ENCODE results near the gene RCN1. TPM values are rescaled to one million over a fixed set of nuclear protein-coding genes. Genes with fewer than 3 reads are reported as not detected.
"Not testable (repeated sequence)": the region's sequence is repeated elsewhere in the genome, so short reads cannot be mapped to it uniquely, and the experiment has no call there.

Gene RCN1
- total RNA-seq, 2 experiments from 2014 or later, result 16.3 to 21.0 TPM

GRCh38 chr11:32087597-32087996 is 3.3 kb upstream of the RCN1 start:
- Mint-ChIP-seq H3K27me3 (peaks cover 29% of the 10 kb centered on the region), H3K9me3 (no peaks in the 10 kb centered on the region), H3K36me3 (ENCODE audit: low read depth) (no peaks in the 10 kb centered on the region), H3K27ac (no peak overlapping the region), H3K4me1 (peaks cover 24% of the 10 kb centered on the region), H3K4me3 (no peak overlapping the region)
- ChIA-PET POLR2A (no interaction called here), CTCF (no interaction called here)
- DNase-seq, result no peak

GRCh38 chr11:32088117-32088941 is 2.5 kb upstream of the RCN1 start:
- no peak overlapping the region for H3K4me3 Mint-ChIP-seq
- peaks cover 32% of the 10 kb centered on the region for H3K4me1 Mint-ChIP-seq
- peaks cover 24% of the 10 kb centered on the region for H3K27me3 Mint-ChIP-seq
- no peaks in the 10 kb centered on the region for H3K9me3 Mint-ChIP-seq
- H3K36me3 Mint-ChIP-seq (ENCODE audit: low read depth), result peaks cover 3% of the 10 kb centered on the region
- CTCF ChIA-PET, result no interaction called here
- H3K27ac Mint-ChIP-seq, result no peak overlapping the region
- POLR2A ChIA-PET, result no interaction called here
- DNase-seq, result no peak

- Mint-ChIP-seq H3K9me3 (peaks cover 6% of the 10 kb centered on the region), H3K27ac (peak overlapping the region; percentile 62), H3K36me3 (ENCODE audit: low read depth) (peaks cover 21% of the 10 kb centered on the region), H3K27me3 (peaks cover 8% of the 10 kb centered on the region), H3K4me1 (peaks cover 39% of the 10 kb centered on the region), H3K4me3 (peak overlapping the region; percentile 80)
- CTCF ChIA-PET, result no interaction called here
- POLR2A ChIA-PET, result no interaction called here
- DNase-seq, result no peak
These were observed 1.8 kb downstream of the RCN1 start for GRCh38 chr11:32092581-32093170.

- Mint-ChIP-seq H3K36me3 (ENCODE audit: low read depth) (peaks cover 41% of the 10 kb centered on the region), H3K4me1 (peaks cover 36% of the 10 kb centered on the region)
- no peak for DNase-seq
These were observed 4.0 kb downstream of the RCN1 start for GRCh38 chr11:32094923-32095322.

GRCh38 chr11:32098142-32098903 is 7.4 kb downstream of the RCN1 start:
- H3K9me3 Mint-ChIP-seq, result peaks cover 7% of the 10 kb centered on the region
- H3K36me3 Mint-ChIP-seq (ENCODE audit: low read depth), result peaks cover 59% of the 10 kb centered on the region
- POLR2A ChIA-PET, result no interaction called here
- no peak for DNase-seq
- no peaks in the 10 kb centered on the region for H3K27me3 Mint-ChIP-seq
- peaks cover 20% of the 10 kb centered on the region for H3K4me1 Mint-ChIP-seq
- CTCF ChIA-PET, result no interaction called here
- H3K27ac Mint-ChIP-seq, result no peak overlapping the region
- H3K4me3 Mint-ChIP-seq, result no peak overlapping the region

More at GRCh38 chr11:32094923-32095322, 4.0 kb downstream of the RCN1 start:
- no peak overlapping the region for H3K4me3 Mint-ChIP-seq
- ChIA-PET CTCF (no interaction called here), POLR2A (no interaction called here)
- H3K27ac Mint-ChIP-seq, result no peak overlapping the region
- no peaks in the 10 kb centered on the region for H3K27me3 Mint-ChIP-seq
- peaks cover 7% of the 10 kb centered on the region for H3K9me3 Mint-ChIP-seq

GRCh38 chr11:32099516-32099915 is 8.6 kb downstream of the RCN1 start:
- peaks cover 62% of the 10 kb centered on the region for H3K36me3 Mint-ChIP-seq (ENCODE audit: low read depth)
- H3K27ac Mint-ChIP-seq, result no peak overlapping the region
- H3K27me3 Mint-ChIP-seq, result no peaks in the 10 kb centered on the region
- H3K4me1 Mint-ChIP-seq, result peaks cover 17% of the 10 kb centered on the region
- ChIA-PET POLR2A (no interaction called here), CTCF (no interaction called here)
- H3K4me3 Mint-ChIP-seq, result no peak overlapping the region
- H3K9me3 Mint-ChIP-seq, result peaks cover 7% of the 10 kb centered on the region
- DNase-seq, result no peak

- Mint-ChIP-seq H3K4me3 (no peak overlapping the region), H3K27ac (no peak overlapping the region), H3K27me3 (no peaks in the 10 kb centered on the region), H3K4me1 (peaks cover 17% of the 10 kb centered on the region), H3K9me3 (peaks cover 7% of the 10 kb centered on the region), H3K36me3 (ENCODE audit: low read depth) (peaks cover 62% of the 10 kb centered on the region)
- ChIA-PET CTCF (no interaction called here), POLR2A (no interaction called here)
- no peak for DNase-seq
These were observed 9.6 kb downstream of the RCN1 start for GRCh38 chr11:32100495-32100894.

GRCh38 chr11:32101791-32102190 is 10.9 kb downstream of the RCN1 start:
- peaks cover 7% of the 10 kb centered on the region for H3K9me3 Mint-ChIP-seq
- H3K27ac Mint-ChIP-seq, result no peak overlapping the region
- ChIA-PET POLR2A (no interaction called here), CTCF (no interaction called here)
- H3K36me3 Mint-ChIP-seq (ENCODE audit: low read depth), result peaks cover 57% of the 10 kb centered on the region
- no peaks in the 10 kb centered on the region for H3K27me3 Mint-ChIP-seq
- no peak for DNase-seq
- peaks cover 17% of the 10 kb centered on the region for H3K4me1 Mint-ChIP-seq
- no peak overlapping the region for H3K4me3 Mint-ChIP-seq

GRCh38 chr11:32103121-32103719 is 12.3 kb downstream of the RCN1 start:
- POLR2A ChIA-PET, result interaction anchor here (1.2 kb wide), 1 partner anchor 13 kb away, joined by 3 read pairs; the partner anchor contains the start of gene RCN1
- H3K4me3 Mint-ChIP-seq, DNase-seq, H3K27me3 Mint-ChIP-seq, H3K27ac Mint-ChIP-seq, H3K4me1 Mint-ChIP-seq, H3K9me3 Mint-ChIP-seq, CTCF ChIA-PET: not testable (repeated sequence)
- peaks cover 43% of the 10 kb centered on the region for H3K36me3 Mint-ChIP-seq (ENCODE audit: low read depth)

GRCh38 chr11:32103941-32104340 is 13.1 kb downstream of the RCN1 start:
- Mint-ChIP-seq H3K27me3 (no peaks in the 10 kb centered on the region), H3K27ac (no peak overlapping the region), H3K36me3 (ENCODE audit: low read depth) (peaks cover 36% of the 10 kb centered on the region), H3K9me3 (no peaks in the 10 kb centered on the region), H3K4me3 (no peak overlapping the region), H3K4me1 (peaks cover 4% of the 10 kb centered on the region)
- DNase-seq, result no peak
- POLR2A ChIA-PET, result interaction anchor here (1.2 kb wide), 1 partner anchor 13 kb away, joined by 3 read pairs; the partner anchor contains the start of gene RCN1
- CTCF ChIA-PET, result no interaction called here

GRCh38 chr11:32105871-32106560 is 15.1 kb downstream of the RCN1 start:
- Mint-ChIP-seq H3K4me1 (peaks cover 4% of the 10 kb centered on the region), H3K27me3 (no peaks in the 10 kb centered on the region), H3K27ac (no peak overlapping the region), H3K9me3 (no peaks in the 10 kb centered on the region), H3K4me3 (no peak overlapping the region), H3K36me3 (ENCODE audit: low read depth) (peaks cover 21% of the 10 kb centered on the region)
- CTCF ChIA-PET, result no interaction called here
- DNase-seq, result no peak
- POLR2A ChIA-PET, result no interaction called here

GRCh38 chr11:32107647-32108046 is 16.8 kb downstream of the RCN1 start:
- DNase-seq, result no peak
- peaks cover 14% of the 10 kb centered on the region for H3K36me3 Mint-ChIP-seq (ENCODE audit: low read depth)
- no peaks in the 10 kb centered on the region for H3K27me3 Mint-ChIP-seq
- no peak overlapping the region for H3K27ac Mint-ChIP-seq
- no peaks in the 10 kb centered on the region for H3K9me3 Mint-ChIP-seq
- ChIA-PET CTCF (no interaction called here), POLR2A (no interaction called here)
- no peak overlapping the region for H3K4me3 Mint-ChIP-seq
- H3K4me1 Mint-ChIP-seq, result peaks cover 4% of the 10 kb centered on the region

- Mint-ChIP-seq H3K27me3 (peaks cover 7% of the 10 kb centered on the region), H3K9me3 (no peaks in the 10 kb centered on the region), H3K27ac (no peak overlapping the region), H3K4me1 (peaks cover 4% of the 10 kb centered on the region), H3K36me3 (ENCODE audit: low read depth) (peaks cover 5% of the 10 kb centered on the region), H3K4me3 (no peak overlapping the region)
- ChIA-PET POLR2A (no interaction called here), CTCF (no interaction called here)
- no peak for DNase-seq
These were observed 17.7 kb downstream of the RCN1 start for GRCh38 chr11:32108576-32108975.
